Omental fat pad (tissue), 4 donors: ENCODE measurements around the gene INPP4B. TPM values are rescaled to one million over a fixed set of nuclear protein-coding genes. Genes with fewer than 3 reads are reported as not detected.

ENCODE experiments used
- ATAC-seq: fragments of 150-250 bp; one replicate; pipeline ENCODE4 v1.9.1; 2016; ENCODE audit warnings: mild to moderate bottlenecking, moderate library complexity; ENCODE audit not compliant: low FRiP score
- DNase-seq: peaks from one replicate; pipeline ENCODE4 v3.0.0-alpha.2; 2019; ENCODE audit warnings: low spot score
- total RNA-seq, 4 donors: library from RNA; depleted of rRNA; stranded (reverse); fragments of >200 nt; gene quantifications; one replicate each; pipeline ENCODE4 v1.1.0, GENCODE V29; 2016
- TF ChIP-seq, protein P1 (sequence below), 3 donors: fragments of 450-650 bp; IDR thresholded peaks; one replicate each; pipeline ENCODE4 v1.5.1; 2016 to 2017; ENCODE audit warnings: antibody characterized with exemption in 3 of 3, mild to moderate bottlenecking in 3 of 3, moderate library complexity in 2 of 3

Gene INPP4B
- total RNA-seq, 4 donors from 2014 or later, result 6.6 to 54.2 (median 14.2) TPM

DNA sequence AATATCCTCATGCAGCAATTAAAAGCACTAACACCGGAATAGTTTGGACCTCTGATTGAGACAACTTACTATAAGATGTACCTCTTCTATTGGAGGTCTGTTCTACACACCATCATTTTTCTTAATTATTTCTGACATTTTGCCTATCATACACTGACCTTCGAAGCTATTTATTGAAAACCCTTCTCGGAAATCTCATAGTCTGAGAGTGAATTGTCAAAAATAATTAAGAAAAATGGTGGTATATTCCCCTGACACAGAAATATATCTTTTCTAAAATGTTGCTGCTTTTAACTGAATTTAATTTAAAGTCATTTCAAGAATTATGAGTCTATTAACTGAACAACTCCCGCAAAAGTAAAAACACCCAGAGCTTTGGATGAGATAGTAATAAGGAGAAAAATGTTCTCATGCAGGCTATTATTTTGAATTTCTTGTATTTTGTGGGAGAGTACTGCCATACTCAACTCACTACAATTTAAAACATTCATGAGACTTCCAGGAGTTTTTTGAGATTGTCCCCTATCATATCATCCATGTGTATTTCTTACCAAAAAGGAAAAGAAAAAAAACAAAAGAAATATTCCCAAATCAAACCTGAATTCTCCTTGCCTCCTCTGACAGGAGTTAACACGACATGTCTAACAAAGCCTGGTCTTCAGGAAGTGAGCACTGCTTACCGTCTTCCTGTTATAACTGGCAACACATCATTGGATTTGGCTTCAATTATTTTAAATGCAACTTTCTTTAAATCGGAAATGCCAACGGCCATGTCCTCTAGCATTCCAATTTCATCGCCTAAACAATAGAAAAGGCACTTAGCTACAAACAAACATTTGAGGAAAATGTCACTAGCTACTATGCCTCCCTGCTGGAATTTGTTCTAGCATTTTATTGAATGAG is 724.4 kb downstream of the INPP4B start:
- TF ChIP-seq, protein P1, sequence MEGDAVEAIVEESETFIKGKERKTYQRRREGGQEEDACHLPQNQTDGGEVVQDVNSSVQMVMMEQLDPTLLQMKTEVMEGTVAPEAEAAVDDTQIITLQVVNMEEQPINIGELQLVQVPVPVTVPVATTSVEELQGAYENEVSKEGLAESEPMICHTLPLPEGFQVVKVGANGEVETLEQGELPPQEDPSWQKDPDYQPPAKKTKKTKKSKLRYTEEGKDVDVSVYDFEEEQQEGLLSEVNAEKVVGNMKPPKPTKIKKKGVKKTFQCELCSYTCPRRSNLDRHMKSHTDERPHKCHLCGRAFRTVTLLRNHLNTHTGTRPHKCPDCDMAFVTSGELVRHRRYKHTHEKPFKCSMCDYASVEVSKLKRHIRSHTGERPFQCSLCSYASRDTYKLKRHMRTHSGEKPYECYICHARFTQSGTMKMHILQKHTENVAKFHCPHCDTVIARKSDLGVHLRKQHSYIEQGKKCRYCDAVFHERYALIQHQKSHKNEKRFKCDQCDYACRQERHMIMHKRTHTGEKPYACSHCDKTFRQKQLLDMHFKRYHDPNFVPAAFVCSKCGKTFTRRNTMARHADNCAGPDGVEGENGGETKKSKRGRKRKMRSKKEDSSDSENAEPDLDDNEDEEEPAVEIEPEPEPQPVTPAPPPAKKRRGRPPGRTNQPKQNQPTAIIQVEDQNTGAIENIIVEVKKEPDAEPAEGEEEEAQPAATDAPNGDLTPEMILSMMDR (IDR thresholded peaks at IDR 0.05), result no peak
- no peak for DNase-seq
- no peak for ATAC-seq

DNA sequence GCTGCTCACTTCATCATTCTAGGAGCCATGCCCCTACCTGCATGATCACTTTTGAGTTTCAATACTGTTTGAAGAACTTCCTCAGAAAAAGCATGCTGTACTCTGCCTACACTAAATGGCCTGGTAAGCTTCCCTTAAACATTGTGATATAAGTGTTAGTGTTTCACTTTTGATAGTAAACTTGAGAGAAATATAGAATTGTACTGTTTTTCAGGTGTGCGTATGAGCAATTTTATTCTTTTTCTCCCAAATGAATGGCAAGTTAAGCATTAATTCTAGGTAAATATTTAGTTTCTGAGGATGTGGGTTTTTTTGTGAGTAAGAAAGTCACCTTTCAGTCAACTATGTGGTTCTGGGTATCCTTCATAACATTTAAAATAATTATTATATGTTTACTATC is 725.2 kb downstream of the INPP4B start:
- DNase-seq (no peak), ATAC-seq (no peak)
- TF ChIP-seq, protein P1 (IDR thresholded peaks at IDR 0.05), result no peak

DNA sequence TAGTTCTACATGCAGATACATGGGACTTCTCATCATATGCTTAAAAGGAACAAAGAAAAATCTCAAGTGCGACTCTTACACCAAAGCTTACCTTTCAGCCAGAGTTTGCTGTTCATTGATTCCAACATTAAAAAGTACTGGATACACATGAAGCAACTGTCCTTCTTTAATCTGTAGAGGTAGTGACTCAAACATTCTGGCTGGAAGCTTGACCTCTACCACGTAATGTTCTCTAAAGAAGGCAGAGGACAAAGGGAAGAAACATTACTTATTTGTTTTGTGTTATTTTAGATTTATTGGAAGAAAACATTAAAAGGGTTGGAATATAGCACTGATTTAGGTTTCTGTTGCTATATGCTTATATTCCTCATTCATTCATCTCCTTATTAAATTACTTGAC is 733.6 kb downstream of the INPP4B start:
- TF ChIP-seq, protein P1 (IDR thresholded peaks at IDR 0.05), result no peak
- no peak for ATAC-seq
- DNase-seq, result no peak

DNA sequence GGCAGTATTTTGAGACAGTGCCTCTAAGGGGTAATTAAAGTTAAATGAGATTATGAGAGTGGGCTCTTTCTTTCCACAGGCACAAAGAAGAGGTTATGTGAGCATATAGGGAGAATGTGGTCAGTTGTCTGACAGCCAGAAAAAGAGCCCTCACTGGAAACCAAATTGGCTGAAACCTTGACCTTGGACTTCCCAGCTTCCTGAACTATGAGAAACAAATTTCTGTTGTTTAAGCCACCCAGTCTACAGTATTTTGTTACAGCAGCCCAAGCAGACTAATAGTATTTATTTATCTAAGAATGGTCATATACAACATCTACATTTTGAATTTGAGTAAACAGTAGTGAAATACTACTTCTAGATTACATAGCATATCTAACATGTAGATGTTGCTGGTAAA is 736.0 kb downstream of the INPP4B start:
- no peak for DNase-seq
- TF ChIP-seq, protein P1 (IDR thresholded peaks at IDR 0.05), result no peak
- no peak for ATAC-seq

DNA sequence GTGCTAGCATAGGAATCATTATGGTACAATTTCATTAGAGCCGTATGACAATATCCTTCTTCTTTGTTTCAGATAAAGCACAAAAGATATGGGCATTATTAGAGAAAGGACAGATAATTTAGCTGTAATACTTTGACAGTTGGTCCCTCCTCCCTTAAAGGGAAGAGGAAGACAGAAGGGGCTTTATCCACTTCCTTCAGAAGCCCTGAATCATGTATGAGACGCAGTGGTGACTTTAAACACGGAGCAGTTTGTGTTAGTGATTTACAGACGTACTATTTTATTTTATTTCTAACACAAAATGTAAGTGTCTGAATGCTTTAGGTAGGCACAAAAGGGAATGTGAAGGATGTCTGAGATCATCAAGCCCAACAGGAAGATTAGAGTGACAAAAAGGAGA is 742.1 kb downstream of the INPP4B start:
- TF ChIP-seq, protein P1 (IDR thresholded peaks at IDR 0.05), result no peak
- ATAC-seq (no peak), DNase-seq (no peak)

DNA sequence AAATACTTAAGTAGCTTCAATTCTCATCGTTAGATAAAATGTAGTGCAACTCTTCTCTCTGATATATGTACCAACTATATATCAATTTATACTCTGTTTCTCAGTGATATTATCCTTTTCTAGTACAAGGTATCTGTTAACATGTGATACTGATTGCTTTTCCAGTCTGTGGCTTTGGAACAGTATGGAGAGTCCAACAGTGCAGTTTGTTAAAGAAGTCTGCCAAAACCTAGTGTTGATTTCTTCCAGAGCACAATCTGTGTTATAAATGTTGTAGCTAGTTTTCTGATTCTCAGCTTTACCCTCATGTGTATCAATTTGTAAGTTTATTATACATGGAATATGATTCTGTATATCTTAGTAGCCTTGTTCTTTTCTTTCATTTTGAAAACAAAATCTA is 744.7 kb downstream of the INPP4B start:
- ATAC-seq (no peak), DNase-seq (no peak)
- TF ChIP-seq, protein P1 (IDR thresholded peaks at IDR 0.05), result no peak

DNA sequence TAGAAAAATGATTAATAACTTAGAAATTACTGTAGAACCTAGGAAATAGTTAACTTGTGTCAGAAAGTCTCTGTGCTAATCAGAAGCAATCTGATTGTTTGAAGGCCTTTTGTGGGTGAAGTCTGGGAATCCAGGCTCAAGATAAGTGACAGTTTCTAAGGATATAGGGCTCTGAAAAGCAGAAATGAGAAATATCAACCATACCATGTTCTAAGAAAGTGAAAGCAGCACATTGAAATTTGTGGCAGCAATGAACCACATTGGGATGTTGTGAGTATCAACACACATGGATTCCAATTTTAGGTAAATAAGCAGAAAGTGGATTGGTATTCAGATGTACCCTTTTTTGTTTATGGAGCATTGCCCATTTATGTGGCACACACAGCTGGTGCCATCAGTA is 745.2 kb downstream of the INPP4B start:
- DNase-seq (no peak), ATAC-seq (no peak)
- TF ChIP-seq, protein P1 (IDR thresholded peaks at IDR 0.05), result no peak
